HCT116 (cell line): ENCODE data around the gene TOGARAM1. TPM values are rescaled to one million over a fixed set of nuclear protein-coding genes. Genes with fewer than 3 reads are reported as not detected.

Experiments
- ATAC-seq: fragments of 200-7000 bp; cut with Tn5 transposase; 2 replicates; pipeline ENCODE4 v1.9.1; 2020; ENCODE audit warnings: mild to moderate bottlenecking, moderate library complexity
- BruUV-seq: library from RNA; stranded (reverse); fragments of 400-500 nt; replicated peaks from 2 replicates; lab custom pipeline; 2021; lab: Mats Ljungman, UMichigan
- CTCF ChIA-PET: fragments of 300-600 bp; sonication (Branson Sonifier 250); formaldehyde crosslinking; loops from one replicate; lab custom pipeline; 2021; ENCODE audit warnings: antibody characterized with exemption; lab: Charles Lee
- POLR2A ChIA-PET: fragments of 300-600, 350-600 bp; sonication (Branson Sonifier 250); formaldehyde crosslinking; loops from one replicate; lab custom pipeline; 2021; ENCODE audit warnings: antibody characterized with exemption; lab: Charles Lee
- RAD21 ChIA-PET, 2 experiments: fragments of 300-600 bp; sonication (Branson Sonifier 250); formaldehyde crosslinking; loops; one replicate each; lab custom pipeline; 2023; ENCODE audit warnings: low total read pairs in 2 of 2; ENCODE audit not compliant: uncharacterized antibody in 2 of 2, unreplicated experiment in 2 of 2, low non-redundant PET in 1 of 2; lab: Charles Lee
- DNase-seq: peaks from one replicate; pipeline ENCODE4 v3.0.0-alpha.2; 2010; ENCODE audit warnings: low read depth, low spot score
- H2AFZ ChIP-seq: fragments of 200-600 bp; shearing (Covaris generic), sonication (generic); 2 replicates; pipeline ENCODE4 v1.6.1; 2017; ENCODE audit warnings: low read depth, mixed run types, mixed read lengths, antibody characterized with exemption, low read length; ENCODE audit not compliant: poor library complexity, severe bottlenecking
- H3K27ac ChIP-seq: 2 replicates; pipeline ENCODE4 v1.5.1; 2012; ENCODE audit warnings: low read depth, low read length
- H3K27me3 ChIP-seq: fragments of 200-600 bp; sonication (generic); 2 replicates; pipeline ENCODE4 v1.6.1; 2016; ENCODE audit warnings: mixed run types, low read length, mixed read lengths; ENCODE audit not compliant: insufficient read depth
- H3K36me3 ChIP-seq, 2 experiments: fragments of 200-500 bp in 1 of 2; fragments of 200-600 bp in 1 of 2; sonication (Bioruptor generic) in 1 of 2; sonication (generic) in 1 of 2; 2 replicates each; pipeline versions ENCODE4 v1.5.1 to v1.6.1; 2014 to 2016; ENCODE audit warnings: low read length in 2 of 2, inconsistent platforms in 1 of 2, mixed read lengths in 1 of 2, mixed run types in 1 of 2; ENCODE audit not compliant: insufficient read depth in 2 of 2, control insufficient read depth in 1 of 2
- H3K4me1 ChIP-seq, 2 experiments: fragments of 200-600 bp in 1 of 2; sonication (generic) in 1 of 2; 2 replicates each; pipeline versions ENCODE4 v1.5.1 to v1.6.1; 2012 to 2017; ENCODE audit warnings: low read length in 2 of 2, inconsistent platforms in 1 of 2, mild to moderate bottlenecking in 1 of 2, mixed read lengths in 1 of 2, mixed run types in 1 of 2, moderate library complexity in 1 of 2; ENCODE audit not compliant: insufficient read depth in 2 of 2, control insufficient read depth in 1 of 2
- H3K4me2 ChIP-seq: fragments of 200-600 bp; sonication (generic); 2 replicates; pipeline ENCODE4 v1.6.1; 2017; ENCODE audit warnings: mixed run types, low read length, mixed read lengths
- H3K4me3 ChIP-seq, 2 experiments: fragments of 200-600 bp in 1 of 2; sonication (generic) in 1 of 2; replicated peaks in 1 of 2; 2 replicates each; pipeline ENCODE4 v1.5.1; 2011 to 2016; ENCODE audit warnings: low read length in 2 of 2, control low read depth in 1 of 2, low read depth in 1 of 2, mild to moderate bottlenecking in 1 of 2, mixed read lengths in 1 of 2, mixed run types in 1 of 2
- H3K79me2 ChIP-seq: fragments of 200-600 bp; sonication (generic); 2 replicates; pipeline ENCODE4 v1.6.1; 2017; ENCODE audit warnings: mild to moderate bottlenecking, mixed run types, low read length, moderate library complexity, mixed read lengths; ENCODE audit not compliant: insufficient read depth
- H3K9ac ChIP-seq: fragments of 200-600 bp; sonication (generic); 2 replicates; pipeline ENCODE4 v1.6.1; 2016; ENCODE audit warnings: low read length, mixed read lengths
- H3K9me2 ChIP-seq: fragments of 200-600 bp; sonication (generic), shearing (Covaris generic); 2 replicates; pipeline ENCODE4 v1.6.1; 2017; ENCODE audit warnings: mixed run types, mild to moderate bottlenecking, moderate library complexity; ENCODE audit not compliant: insufficient read depth
- H3K9me3 ChIP-seq, 2 experiments: fragments of 200-500 bp in 1 of 2; fragments of 200-600 bp in 1 of 2; sonication (Bioruptor generic) in 1 of 2; sonication (generic) in 1 of 2; 2 replicates each; pipeline ENCODE4 v1.6.1; 2014 to 2017; ENCODE audit warnings: low read length in 2 of 2, mixed read lengths in 2 of 2, inconsistent platforms in 1 of 2, low read depth in 1 of 2, mild to moderate bottlenecking in 1 of 2, mixed run types in 1 of 2, moderate library complexity in 1 of 2; ENCODE audit not compliant: control insufficient read depth in 1 of 2, insufficient read depth in 1 of 2
- H4K20me1 ChIP-seq: fragments of 200-600 bp; sonication (generic), shearing (Covaris generic); 2 replicates; pipeline ENCODE4 v1.6.1; 2017; ENCODE audit warnings: mixed run types, mild to moderate bottlenecking, moderate library complexity; ENCODE audit not compliant: insufficient read depth
- CBX3 ChIP-seq: IDR thresholded peaks from 2 replicates; pipeline ENCODE4 v1.6.1; 2012; ENCODE audit warnings: low read depth
- CEBPB ChIP-seq: IDR thresholded peaks from 2 replicates; pipeline ENCODE4 v1.6.1; 2012; ENCODE audit warnings: low read depth
- EZH2 ChIP-seq: fragments of 200-600 bp; sonication (generic); IDR thresholded peaks from 2 replicates; pipeline ENCODE4 v1.6.1; 2017; ENCODE audit warnings: antibody characterized with exemption, mixed run types
- FOSL1 ChIP-seq: IDR thresholded peaks from 2 replicates; pipeline ENCODE4 v1.6.1; 2012; ENCODE audit warnings: low read depth
- POLR2A ChIP-seq: IDR thresholded peaks from 2 replicates; pipeline ENCODE4 v1.7.0; 2011; ENCODE audit warnings: borderline replicate concordance; ENCODE audit not compliant: insufficient read depth, insufficient read length; ENCODE audit errors: extremely low read depth
- POLR2AphosphoS5 ChIP-seq: IDR thresholded peaks from 2 replicates; pipeline ENCODE4 v1.6.1; 2011; ENCODE audit warnings: mild to moderate bottlenecking, low read depth, low read length, moderate library complexity
- RAD21 ChIP-seq: IDR thresholded peaks from 2 replicates; pipeline ENCODE4 v1.6.1; 2012; ENCODE audit warnings: low read depth, mild to moderate bottlenecking
- REST ChIP-seq: IDR thresholded peaks from 2 replicates; pipeline ENCODE4 v1.6.1; 2012; ENCODE audit warnings: low read depth
- SP1 ChIP-seq: IDR thresholded peaks from 2 replicates; pipeline ENCODE4 v1.6.1; 2012; ENCODE audit warnings: low read depth
- ZBTB33 ChIP-seq: IDR thresholded peaks from 2 replicates; pipeline ENCODE4 v1.6.1; 2011; ENCODE audit warnings: mild to moderate bottlenecking, low read length, moderate library complexity; ENCODE audit not compliant: insufficient replicate concordance; ENCODE audit errors: extremely low read depth
- ZFX ChIP-seq: fragments of 450-650 bp; IDR thresholded peaks from 2 replicates; pipeline ENCODE4 v1.6.1; 2017
- ZNF274 ChIP-seq: fragments of 200-500 bp; sonication (Bioruptor generic); IDR thresholded peaks from 2 replicates; pipeline ENCODE4 v1.6.1; 2014; ENCODE audit warnings: mild to moderate bottlenecking, low read depth, low read length, inconsistent platforms
- intact Hi-C: fragments of 100-400 bp; cut with micrococcal nuclease; formaldehyde crosslinking; loops from 2 replicates; pipeline ENCODE4 v1.10.0; 2022
- total RNA-seq: library from RNA; stranded (reverse); gene quantifications from one replicate; pipeline ENCODE4 v1.2.1, GENCODE V29; 2021; ENCODE audit not compliant: unreplicated experiment

Gene TOGARAM1
- total RNA-seq, 1 experiment from 2014 or later, result 1.9 TPM

- Histone ChIP-seq H3K27me3 (no peaks in the 10 kb centered on the region), H2AFZ (no peak overlapping the region), H3K9me2 (no peaks in the 10 kb centered on the region), H3K36me3 (no peaks in the 10 kb centered on the region), H3K9ac (no peak overlapping the region), H3K9me3 (no peaks in the 10 kb centered on the region), H3K79me2 (no peaks in the 10 kb centered on the region), H3K4me2 (no peak overlapping the region), H4K20me1 (no peaks in the 10 kb centered on the region), H3K4me1 (no peaks in the 10 kb centered on the region), H3K27ac (no peak overlapping the region), H3K4me3 (no peak overlapping the region)
- CTCF ChIA-PET, result no interaction called here
- intact Hi-C loops, result no loop called here
- no peak for ATAC-seq
- no TSS peak for BruUV-seq
- no peak for DNase-seq
- no peak for TF ChIP-seq ZFX
- TF ChIP-seq FOSL1, result no peak
- no peak for TF ChIP-seq CBX3
- no peak for TF ChIP-seq POLR2A
- no peak for TF ChIP-seq RAD21
- TF ChIP-seq POLR2AphosphoS5, result no peak
- no peak for TF ChIP-seq ZBTB33
- no peak for TF ChIP-seq CEBPB
- no peak for TF ChIP-seq EZH2
- no peak for TF ChIP-seq ZNF274
- no peak for TF ChIP-seq SP1
- POLR2A ChIA-PET, result no interaction called here
- RAD21 ChIA-PET, result no interaction called here
Measured at GRCh38 chr14:45070215-45070614, 108.2 kb downstream of the TOGARAM1 start.

- intact Hi-C loops, result no loop called here
- RAD21 ChIA-PET, result no interaction called here
- Histone ChIP-seq H3K9ac (no peak overlapping the region), H3K9me3 (no peaks in the 10 kb centered on the region), H4K20me1 (no peaks in the 10 kb centered on the region), H3K4me1 (no peaks in the 10 kb centered on the region), H3K27ac (no peak overlapping the region), H2AFZ (no peak overlapping the region), H3K27me3 (no peaks in the 10 kb centered on the region), H3K36me3 (no peaks in the 10 kb centered on the region), H3K9me2 (no peaks in the 10 kb centered on the region), H3K4me3 (no peak overlapping the region), H3K79me2 (no peaks in the 10 kb centered on the region), H3K4me2 (no peak overlapping the region)
- ATAC-seq (no peak), DNase-seq (no peak)
- POLR2A ChIA-PET, result no interaction called here
- BruUV-seq, result no TSS peak
- CTCF ChIA-PET, result no interaction called here
- TF ChIP-seq EZH2 (no peak), ZBTB33 (no peak), POLR2A (no peak), CBX3 (no peak), REST (no peak), CEBPB (no peak)
Measured at GRCh38 chr14:45072126-45072525, 110.1 kb downstream of the TOGARAM1 start.
